Measurements from ENCODE around the gene ZNF316. TPM values are rescaled to one million over a fixed set of nuclear protein-coding genes. Genes with fewer than 3 reads are reported as not detected.

ZNF316 gene
- total RNA-seq, 1 experiment from 2014 or later: 22.2 TPM

DNA sequence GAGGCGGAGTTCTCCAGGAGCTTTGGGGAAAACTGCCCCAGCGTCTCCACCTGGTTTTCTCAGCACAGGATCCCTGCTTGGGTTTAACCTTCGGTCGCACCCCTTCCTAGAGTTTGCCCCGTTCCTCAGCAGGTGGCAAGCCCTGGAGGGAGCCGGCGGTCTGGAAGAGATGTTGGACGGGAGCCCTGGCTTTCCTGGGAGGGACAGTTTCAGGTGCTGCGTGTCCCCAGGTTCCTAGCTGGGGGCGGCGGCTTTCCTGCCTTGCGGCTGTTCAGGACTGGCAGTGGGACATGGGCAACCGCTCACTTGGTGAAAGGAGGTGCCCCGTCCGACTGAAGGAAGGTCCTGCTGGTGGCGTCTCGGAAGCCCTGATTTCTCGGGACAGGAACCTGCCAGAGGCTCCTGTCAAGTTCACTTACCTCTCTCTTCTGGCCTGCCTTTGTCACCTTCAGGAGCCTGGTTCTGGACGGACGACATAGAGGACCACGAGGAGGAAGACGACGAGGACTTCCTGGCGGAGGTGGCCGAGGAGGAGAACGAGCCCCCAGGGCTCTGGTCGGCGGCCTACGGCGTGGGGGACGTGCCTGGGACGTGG lies 14.8 kb downstream of the ZNF316 start:
- Histone ChIP-seq H4K91ac (ENCODE audit: insufficient read length, low read depth, low read length) (no peak overlapping the region), H2BK120ac (ENCODE audit: low read depth, low read length, poor library complexity, severe bottlenecking) (no peak overlapping the region), H3K79me2 (ENCODE audit: insufficient read depth, low read length) (no peaks in the 10 kb centered on the region), H2AK5ac (ENCODE audit: insufficient read length, low read length) (no peak overlapping the region), H3K18ac (ENCODE audit: insufficient read length, low read depth, low read length) (no peak overlapping the region), H3K9me3 (ENCODE audit: control insufficient read depth, low read depth, low read length) (no peaks in the 10 kb centered on the region), H3K9ac (ENCODE audit: extremely low read depth, insufficient read length, low read length) (no peak overlapping the region), H2BK15ac (ENCODE audit: low read depth, low read length) (no peak overlapping the region), H3K4ac (ENCODE audit: low read depth, low read length) (no peak overlapping the region), H3K4me2 (ENCODE audit: insufficient read depth, insufficient read length, low read length) (no peak overlapping the region), H3K4me1 (ENCODE audit: insufficient read depth, low read length) (no peaks in the 10 kb centered on the region), H3K27me3 (ENCODE audit: insufficient read depth, low read length) (no peaks in the 10 kb centered on the region), H3K27ac (ENCODE audit: insufficient read length, low read depth, low read length) (no peak overlapping the region), H4K20me1 (ENCODE audit: control insufficient read depth, insufficient read depth, insufficient read length) (no peaks in the 10 kb centered on the region), H2AFZ (ENCODE audit: low read length) (no peak overlapping the region), H2BK5ac (ENCODE audit: insufficient read length, low read length) (no peak overlapping the region), H3K14ac (ENCODE audit: insufficient read depth, low read length) (no peak overlapping the region), H2BK20ac (ENCODE audit: low read depth, low read length, poor library complexity, severe bottlenecking) (no peak overlapping the region), H3T11ph (ENCODE audit: low read length) (no peak overlapping the region), H4K8ac (replicated peaks; ENCODE audit: insufficient read length, low read depth, low read length) (no peak overlapping the region), H2BK12ac (ENCODE audit: insufficient read length, low read depth, low read length) (no peak overlapping the region), H3K23me2 (ENCODE audit: insufficient read length, low read depth, low read length, poor library complexity, severe bottlenecking) (no peaks in the 10 kb centered on the region), H3K79me1 (ENCODE audit: insufficient read depth, low read depth, low read length, poor library complexity, severe bottlenecking) (no peaks in the 10 kb centered on the region), H3K56ac (ENCODE audit: insufficient read length, low read depth, low read length) (no peak overlapping the region), H3K23ac (ENCODE audit: insufficient read length, low read depth, low read length) (no peak overlapping the region), H4K5ac (ENCODE audit: insufficient read length, low read depth, low read length) (no peak overlapping the region)
- no peaks in the 10 kb centered on the region for H3K27me3 Mint-ChIP-seq (ENCODE audit: low read depth)
- no peak overlapping the region for H3K4me3 Mint-ChIP-seq
- peaks cover 0 to 4% of the 10 kb centered on the region in 2 experiments; a peak in 2 of 5 replicates for H3K9me3 Mint-ChIP-seq
- TF ChIP-seq, protein P1, sequence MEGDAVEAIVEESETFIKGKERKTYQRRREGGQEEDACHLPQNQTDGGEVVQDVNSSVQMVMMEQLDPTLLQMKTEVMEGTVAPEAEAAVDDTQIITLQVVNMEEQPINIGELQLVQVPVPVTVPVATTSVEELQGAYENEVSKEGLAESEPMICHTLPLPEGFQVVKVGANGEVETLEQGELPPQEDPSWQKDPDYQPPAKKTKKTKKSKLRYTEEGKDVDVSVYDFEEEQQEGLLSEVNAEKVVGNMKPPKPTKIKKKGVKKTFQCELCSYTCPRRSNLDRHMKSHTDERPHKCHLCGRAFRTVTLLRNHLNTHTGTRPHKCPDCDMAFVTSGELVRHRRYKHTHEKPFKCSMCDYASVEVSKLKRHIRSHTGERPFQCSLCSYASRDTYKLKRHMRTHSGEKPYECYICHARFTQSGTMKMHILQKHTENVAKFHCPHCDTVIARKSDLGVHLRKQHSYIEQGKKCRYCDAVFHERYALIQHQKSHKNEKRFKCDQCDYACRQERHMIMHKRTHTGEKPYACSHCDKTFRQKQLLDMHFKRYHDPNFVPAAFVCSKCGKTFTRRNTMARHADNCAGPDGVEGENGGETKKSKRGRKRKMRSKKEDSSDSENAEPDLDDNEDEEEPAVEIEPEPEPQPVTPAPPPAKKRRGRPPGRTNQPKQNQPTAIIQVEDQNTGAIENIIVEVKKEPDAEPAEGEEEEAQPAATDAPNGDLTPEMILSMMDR (conservative IDR thresholded peaks at IDR 0.05): no peak
- DNase-seq: no peak
- H3K4me1 Mint-ChIP-seq: no peaks in the 10 kb centered on the region
- peaks cover 15 to 26% (median 20%) of the 10 kb centered on the region in 3 experiments for H3K36me3 Mint-ChIP-seq (ENCODE audit: insufficient read depth in 1 of 3, low read depth in 3 of 3)
- no CpG with 5 or more reads among the region's 32 CpGs for WGBS (ENCODE audit: extremely low coverage, insufficient read length, low lambda C conversion rate)
- no peak overlapping the region for H3K27ac Mint-ChIP-seq
